SH-SY5Y (cell line): Measurements from ENCODE around the gene SLC45A2.

Experiments
- GATA2 ChIP-seq: IDR thresholded peaks from 2 replicates; pipeline ENCODE4 v1.6.1; 2011; ENCODE audit warnings: mild to moderate bottlenecking, low read depth, low read length
- GATA3 ChIP-seq: IDR thresholded peaks from 2 replicates; pipeline ENCODE4 v1.6.1; 2011; ENCODE audit warnings: low read depth, mild to moderate bottlenecking, low read length, moderate library complexity

DNA sequence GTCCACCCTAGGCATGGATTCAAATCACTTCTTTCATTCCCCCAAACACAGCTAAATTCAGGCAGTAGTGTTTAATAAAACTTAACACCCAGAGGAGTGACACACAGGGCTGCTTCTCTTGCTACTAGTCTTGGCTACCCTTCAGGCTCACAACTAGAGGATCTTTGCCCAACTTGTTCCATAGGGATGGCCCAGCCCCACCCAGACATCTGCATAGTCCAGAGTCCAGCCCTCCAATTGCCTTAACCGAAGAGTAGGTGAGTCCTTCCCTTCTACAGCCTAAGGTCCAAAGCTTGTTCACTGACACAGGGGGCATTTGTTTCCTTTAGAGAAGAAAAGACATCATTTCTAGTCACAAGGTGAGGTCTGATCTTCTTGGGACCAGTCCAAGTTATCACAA is 63.5 kb downstream of the SLC45A2 start:
- TF ChIP-seq GATA2, result no peak
- TF ChIP-seq GATA3, result no peak
